ENCODE measurements around the gene SLC66A2. TPM values are rescaled to one million over a fixed set of nuclear protein-coding genes. Genes with fewer than 3 reads are reported as not detected.

The SLC66A2 gene
- total RNA-seq, 4 donors from 2014 or later, result 69.4 to 176 (median 103) TPM

- DNase-seq (ENCODE audit: low spot score) (no peak), ATAC-seq (ENCODE audit: low FRiP score) (no peak)
- TF ChIP-seq CTCF (IDR thresholded peaks at IDR 0.05), result no peak
Measured at GRCh38 chr18:79888016-79888415, 63.4 kb downstream of the SLC66A2 start.

GRCh38 chr18:79887181-79888000 is 64.1 kb downstream of the SLC66A2 start:
- DNase-seq (ENCODE audit: low spot score) (no peak), ATAC-seq (ENCODE audit: low FRiP score) (no peak)
- no peak for TF ChIP-seq CTCF (IDR thresholded peaks at IDR 0.05)

- no peak for ATAC-seq (ENCODE audit: low FRiP score)
- DNase-seq (ENCODE audit: low spot score), result no peak
- no peak for TF ChIP-seq CTCF (IDR thresholded peaks at IDR 0.05)
Measured at GRCh38 chr18:79884963-79885728, 66.3 kb downstream of the SLC66A2 start.

GRCh38 chr18:79884294-79884962 is 67.0 kb downstream of the SLC66A2 start:
- DNase-seq (ENCODE audit: low spot score) (no peak), ATAC-seq (ENCODE audit: low FRiP score) (no peak)
- TF ChIP-seq CTCF (IDR thresholded peaks at IDR 0.05), result no peak

GRCh38 chr18:79883461-79884293 is 67.8 kb downstream of the SLC66A2 start:
- DNase-seq (ENCODE audit: low spot score) (no peak), ATAC-seq (ENCODE audit: low FRiP score) (no peak)
- TF ChIP-seq CTCF (IDR thresholded peaks at IDR 0.05), result no peak

- ATAC-seq (ENCODE audit: low FRiP score), result no peak
- TF ChIP-seq CTCF (IDR thresholded peaks at IDR 0.05), result no peak
- DNase-seq (ENCODE audit: low spot score), result no peak
Measured at GRCh38 chr18:79882522-79883241, 68.8 kb downstream of the SLC66A2 start.

Data from omental fat pad (tissue), 4 donors.